GM18499 (cell line): ENCODE data around the gene CD9.

Experiments used
- ATAC-seq: cut with Tn5 transposase; IDR thresholded peaks from one replicate; pipeline ENCODE4 v1.9.1; 2021; ENCODE audit warnings: moderate number of reproducible peaks; ENCODE audit not compliant: insufficient read depth, unreplicated experiment

CD9 gene

DNA sequence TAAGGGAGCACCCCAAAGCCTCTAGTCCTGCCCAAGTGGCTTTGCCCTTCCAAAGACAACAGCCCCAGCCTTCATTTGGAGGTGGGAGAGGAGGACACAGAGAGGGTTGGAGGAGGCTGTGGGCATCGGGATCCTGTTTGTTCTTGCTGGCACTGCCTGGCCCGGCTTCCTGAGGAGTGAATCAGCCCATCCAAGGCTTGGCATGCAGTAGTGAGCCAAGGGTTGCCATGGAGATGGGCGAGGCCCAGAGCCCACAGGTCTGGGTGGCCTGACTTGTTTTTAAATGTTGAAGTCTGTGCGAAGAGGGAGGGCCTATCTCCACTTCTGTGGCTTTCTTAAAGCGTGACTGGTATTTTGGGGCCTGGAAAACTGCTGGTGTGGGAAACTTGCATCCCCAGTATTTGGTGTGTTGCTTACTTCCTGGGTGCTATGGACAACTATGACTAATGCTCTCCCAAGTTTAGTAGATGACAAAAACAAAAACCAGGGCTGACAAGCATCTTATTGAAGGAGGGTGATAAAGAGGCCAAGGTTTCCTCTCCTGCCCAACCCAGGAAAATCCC lies 15.8 kb downstream of the CD9 start:
- ATAC-seq: no peak

- no peak for ATAC-seq
Observed at GRCh38 chr12:6216581-6216980, 16.4 kb downstream of the CD9 start.

- no peak for ATAC-seq
Observed at GRCh38 chr12:6218347-6218925, 18.2 kb downstream of the CD9 start.

DNA sequence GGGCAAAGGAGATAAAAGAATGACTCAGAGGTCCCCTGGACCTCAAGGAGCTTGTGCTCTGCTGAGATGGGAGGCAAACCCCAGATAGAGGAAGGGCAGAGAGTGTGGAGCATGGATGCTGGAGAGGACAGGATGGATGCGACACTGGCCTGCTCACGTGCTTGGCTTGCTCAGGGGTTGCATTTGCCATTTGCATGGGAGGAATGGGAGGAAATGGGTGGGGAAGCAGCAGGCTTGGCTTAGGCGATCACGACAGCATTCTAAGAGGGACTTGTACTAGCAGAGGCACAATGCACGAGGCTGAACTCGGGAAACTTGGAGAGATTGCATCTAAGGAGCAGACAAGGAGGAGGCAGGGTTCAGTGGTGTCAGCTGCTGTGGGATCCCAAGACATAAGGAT lies 19.8 kb downstream of the CD9 start:
- ATAC-seq: no peak

DNA sequence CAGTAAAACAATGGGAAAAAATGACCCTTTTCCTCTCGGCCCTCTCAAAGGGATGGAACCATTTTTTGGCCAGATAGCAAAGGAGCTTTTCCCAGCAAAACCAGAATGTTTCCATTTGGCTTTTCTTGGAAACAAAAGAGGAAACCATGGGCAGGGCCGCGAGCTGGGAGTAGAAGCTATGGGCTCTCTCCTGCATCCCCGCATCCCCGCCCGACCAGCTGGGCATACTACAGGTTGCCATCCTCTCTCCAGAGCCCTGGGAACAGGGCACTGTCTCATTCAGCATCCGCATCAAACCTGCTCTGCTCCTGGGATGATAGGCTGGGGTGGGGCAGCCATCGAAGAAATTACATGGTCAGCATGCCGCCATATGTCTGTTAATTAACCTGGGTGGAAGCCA lies 20.9 kb downstream of the CD9 start:
- no peak for ATAC-seq

DNA sequence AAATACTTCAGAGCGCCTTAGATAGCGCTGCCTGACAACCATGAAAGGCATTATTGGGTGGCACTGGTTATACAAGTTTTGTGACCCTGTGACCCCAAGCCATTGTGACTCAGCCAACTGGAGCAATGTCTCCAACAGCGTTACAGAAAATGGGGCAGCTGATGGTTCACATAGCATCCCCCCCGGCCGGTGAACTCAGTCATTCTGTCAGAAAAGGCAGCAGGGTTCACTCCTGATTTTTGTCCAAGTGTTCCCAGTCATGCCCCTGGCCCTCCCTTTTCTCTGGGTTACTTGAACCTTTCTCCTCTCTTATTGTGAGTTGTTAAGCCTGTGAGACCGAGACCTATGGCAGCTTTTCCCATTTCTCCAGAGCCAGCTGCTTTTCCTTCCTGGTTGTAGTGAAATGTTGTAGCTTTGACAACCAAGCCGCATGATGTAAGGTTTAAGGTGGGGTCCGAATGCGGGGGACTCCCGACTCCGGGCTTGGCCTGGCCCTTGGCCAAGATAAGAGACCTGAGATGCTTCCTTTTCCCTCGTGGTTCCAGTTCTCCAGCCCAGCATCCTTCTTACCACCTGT lies 22.0 kb downstream of the CD9 start:
- no peak for ATAC-seq

GRCh38 chr12:6223545-6223944 lies 23.3 kb downstream of the CD9 start:
- ATAC-seq: no peak

DNA sequence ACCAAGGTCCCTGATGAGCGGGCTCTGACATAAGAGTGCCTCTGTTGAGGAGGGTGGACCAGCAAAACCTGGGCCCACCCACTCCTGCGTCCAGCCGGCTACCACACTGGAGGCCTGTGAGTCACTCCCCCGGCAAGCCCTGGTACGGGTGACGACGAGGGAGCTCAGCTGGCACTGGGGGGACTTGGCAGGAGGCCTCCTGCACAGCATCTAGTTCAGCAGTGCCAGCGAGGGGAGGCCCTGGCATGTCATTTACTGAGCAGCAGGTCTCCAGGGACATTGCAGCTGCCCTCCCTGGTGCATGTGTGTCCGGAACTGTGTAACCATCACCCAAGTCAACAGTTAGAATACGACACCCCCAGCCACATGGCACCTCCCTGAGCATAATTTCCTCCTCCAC lies 24.4 kb downstream of the CD9 start:
- no peak for ATAC-seq

DNA sequence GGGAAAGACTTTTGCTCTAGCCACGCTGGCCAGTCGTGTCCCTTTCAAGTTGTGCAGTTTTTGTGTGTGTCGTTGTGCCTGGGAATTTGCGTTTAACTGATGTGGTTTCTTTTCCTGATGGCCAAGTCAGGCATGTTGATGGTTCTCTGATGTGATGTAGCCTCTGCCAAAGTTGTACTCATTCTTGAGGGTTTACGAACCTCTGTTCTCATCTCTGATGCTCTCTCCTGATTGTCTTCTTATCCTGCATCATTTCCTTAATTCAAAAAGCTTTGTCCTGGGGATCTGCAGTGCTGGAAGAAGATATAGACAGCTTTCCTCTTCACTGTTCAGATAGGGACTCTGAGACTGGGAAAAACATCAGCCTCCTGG lies 25.4 kb downstream of the CD9 start:
- ATAC-seq: no peak

GRCh38 chr12:6226002-6226678 lies 25.9 kb downstream of the CD9 start:
- ATAC-seq: no peak

DNA sequence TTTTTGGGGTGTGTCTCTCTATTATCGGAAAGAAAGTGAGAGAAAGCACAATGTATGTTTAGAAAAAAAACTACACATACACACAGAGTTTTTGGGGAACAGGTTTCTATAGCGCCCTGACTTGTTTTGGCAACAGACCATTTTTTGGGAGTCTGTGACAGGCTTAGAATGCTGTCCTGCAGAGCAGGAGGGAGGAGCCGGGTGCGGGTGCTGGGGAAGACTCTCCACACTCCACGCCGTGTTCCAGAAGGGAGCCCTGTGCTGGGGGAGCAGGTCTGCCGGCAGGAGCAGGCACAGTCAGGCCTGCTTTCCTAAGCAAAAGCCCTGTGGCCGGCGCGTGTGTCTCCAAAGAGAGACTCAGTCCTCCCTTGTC lies 26.5 kb downstream of the CD9 start:
- no peak for ATAC-seq

DNA sequence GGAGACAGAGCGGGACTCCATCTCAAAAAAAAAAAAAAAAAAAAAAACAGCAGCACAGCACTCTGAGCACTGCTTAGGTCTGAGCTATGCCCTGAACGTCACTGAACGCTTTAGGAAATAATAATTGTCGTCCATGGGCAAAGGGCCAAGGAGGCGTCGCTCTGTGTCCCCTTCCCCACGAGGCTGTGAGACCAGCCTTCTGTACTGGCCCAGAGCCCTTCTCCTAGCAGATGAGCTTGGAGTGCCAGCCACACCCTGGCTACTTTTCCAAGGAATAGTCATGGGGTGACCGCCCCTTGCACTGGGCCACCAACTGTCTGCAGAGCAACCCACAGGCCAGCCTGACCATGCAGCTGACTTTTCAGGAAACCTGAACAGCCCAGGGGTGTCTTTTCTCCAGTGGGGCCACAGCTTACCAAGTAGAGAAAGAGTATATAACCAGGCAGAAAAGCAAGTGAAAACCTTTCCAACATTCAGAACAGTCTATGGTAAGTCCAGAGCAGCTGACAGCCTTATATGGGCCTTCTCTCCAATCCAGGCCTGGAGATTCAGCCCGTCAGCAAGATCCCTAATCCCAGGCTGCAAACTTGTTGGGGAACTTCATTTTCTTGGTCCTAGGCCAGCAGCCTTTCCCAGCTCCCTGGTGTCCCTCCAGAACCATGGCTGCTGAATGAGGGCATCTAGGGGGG lies 28.5 kb downstream of the CD9 start:
- ATAC-seq: no peak

GRCh38 chr12:6229224-6230218 lies 29.3 kb downstream of the CD9 start:
- ATAC-seq: no peak

DNA sequence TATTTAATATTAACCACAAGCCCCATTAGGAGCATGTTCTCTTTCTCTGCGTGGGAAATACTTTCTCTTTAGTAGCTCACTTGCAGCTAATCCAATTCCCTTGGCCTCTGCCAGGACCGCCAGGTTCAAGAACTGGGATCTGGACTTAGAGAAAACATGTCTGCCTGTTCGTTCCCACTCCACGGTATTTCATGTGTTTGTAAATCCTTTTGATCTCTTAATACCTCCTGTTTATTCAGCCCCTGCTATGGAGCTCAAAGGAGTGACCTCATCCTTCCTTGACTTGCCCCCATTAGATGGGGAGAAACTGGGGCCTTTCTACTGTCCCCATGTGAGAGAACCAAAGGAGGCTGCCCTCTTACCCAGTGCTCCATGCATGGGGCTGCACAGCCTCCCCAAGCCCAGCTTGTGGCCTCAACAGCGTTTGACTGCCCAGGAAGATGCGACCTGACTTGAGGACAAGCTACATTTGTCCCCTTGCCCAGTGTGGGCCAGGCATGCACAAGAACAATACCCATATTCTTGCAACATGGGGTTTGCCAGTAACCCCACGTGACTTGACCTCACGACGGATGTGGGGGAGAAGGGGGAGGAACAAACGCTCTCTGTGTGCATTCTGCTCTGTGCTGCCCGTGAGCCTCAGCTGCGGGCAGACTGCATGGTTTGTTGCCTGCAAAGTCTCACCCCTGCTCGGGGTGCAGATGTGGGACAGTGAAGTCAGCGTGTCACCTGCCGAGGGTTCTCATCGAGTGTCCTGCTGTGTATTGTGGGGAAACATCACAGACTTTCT lies 30.3 kb downstream of the CD9 start:
- no peak for ATAC-seq

DNA sequence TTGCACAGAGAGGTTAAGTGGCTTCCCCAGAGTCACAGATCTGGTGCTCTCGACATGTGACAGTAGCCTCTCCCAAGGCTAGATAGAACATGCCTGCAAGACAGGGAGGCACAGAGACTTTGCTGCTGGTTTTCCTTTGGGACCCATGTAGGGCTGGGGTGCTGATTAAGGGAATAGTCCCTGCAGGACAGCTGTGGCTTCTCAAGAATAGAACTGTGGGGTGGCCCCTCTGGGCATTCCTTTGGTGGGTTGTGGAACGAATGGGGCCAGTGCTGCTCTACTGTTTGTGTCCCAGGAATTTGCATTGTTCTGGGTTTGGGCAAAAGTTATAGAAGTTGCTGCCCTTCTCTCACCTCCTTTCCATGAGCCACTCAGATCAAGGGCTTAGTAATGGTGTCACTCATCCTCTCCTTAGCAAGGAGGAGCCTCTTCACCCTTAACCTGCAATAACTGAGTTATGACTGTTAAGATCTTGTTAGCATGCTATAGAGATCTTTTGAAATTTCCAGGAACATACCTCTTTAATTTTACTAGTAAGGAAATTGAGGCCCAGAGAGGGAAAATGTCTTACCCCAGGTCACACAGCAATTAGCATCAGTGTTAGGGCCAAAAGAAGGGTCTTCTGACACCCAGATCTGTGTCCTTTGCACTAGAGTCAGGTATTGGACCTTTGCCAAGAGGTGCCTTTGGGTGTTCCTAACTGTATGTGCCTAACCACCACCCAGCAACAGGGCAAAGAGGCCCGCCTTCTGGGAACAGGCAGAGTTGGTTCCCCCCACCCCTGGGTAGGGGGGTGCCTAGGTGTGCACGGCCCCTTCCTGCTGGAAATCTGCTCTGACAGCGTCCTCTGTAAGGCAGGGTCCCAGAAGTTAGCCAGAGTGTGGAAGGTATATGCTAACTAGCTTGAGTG lies 31.4 kb downstream of the CD9 start:
- ATAC-seq: no peak

DNA sequence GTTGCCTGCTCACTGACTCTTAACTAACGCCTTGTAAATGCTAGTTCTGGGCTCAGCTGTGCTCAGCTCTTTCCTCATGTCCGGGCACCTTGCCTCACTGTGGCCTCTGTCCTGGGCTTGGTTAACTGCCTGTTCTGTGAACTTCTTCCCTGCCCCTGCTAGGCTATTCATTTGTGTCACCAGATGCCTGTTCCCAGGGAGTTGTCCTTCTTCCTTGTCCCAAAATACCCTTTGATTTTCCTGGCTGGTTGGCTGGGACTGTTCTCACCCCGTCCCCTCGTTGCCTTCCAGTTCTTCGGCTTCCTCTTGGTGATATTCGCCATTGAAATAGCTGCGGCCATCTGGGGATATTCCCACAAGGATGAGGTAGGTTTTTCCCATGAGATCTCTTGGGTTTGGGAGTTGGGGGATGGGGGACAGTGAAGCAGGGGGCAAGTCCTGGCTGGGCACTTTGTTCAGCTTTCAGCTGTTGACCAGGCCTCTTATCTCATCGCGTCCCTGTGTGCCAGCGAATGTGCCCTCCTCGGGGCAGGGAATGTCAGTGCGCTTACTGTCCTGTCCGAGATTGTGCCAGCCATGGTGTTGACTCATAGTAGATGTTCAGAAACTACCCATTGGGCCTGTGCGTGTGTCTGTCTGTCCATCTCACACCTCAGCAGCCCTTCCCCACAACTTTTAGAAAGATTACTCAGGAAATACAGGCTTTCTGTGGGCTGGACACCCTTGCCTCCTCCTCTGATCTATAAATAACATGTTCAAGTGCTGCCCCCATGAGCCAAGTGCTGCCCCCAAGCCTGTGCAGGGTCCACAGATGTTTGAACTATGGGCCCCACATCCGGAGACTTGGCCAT lies 33.1 kb downstream of the CD9 start:
- no peak for ATAC-seq

DNA sequence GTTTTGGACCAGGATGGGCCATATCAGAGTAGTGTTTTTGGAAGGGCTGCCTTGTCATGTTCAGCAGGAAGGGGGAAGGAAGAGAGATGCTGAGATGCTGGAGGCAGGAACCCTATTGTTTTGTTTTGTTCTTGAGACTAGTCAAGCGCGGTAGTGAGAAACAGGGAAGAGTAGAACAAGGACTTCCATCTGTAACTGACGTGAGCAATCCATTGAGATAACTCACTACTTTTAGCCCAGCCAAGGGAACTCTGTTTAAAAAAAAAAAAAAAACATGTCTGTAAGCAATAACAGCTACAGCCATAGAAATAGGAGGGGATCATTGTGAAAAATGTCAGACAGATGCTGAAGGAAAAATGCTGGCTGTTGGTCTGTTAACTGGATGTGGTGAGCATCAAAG lies 34.0 kb downstream of the CD9 start:
- ATAC-seq: no peak
